Erythroblast (primary cell): ENCODE data around the gene TCF20.

Source experiments
- GATA1 ChIP-seq: IDR thresholded peaks from 2 replicates; pipeline ENCODE4 v1.6.1; 2011; ENCODE audit warnings: low read depth, mild to moderate bottlenecking, control low read depth, low read length, moderate library complexity
- POLR2A ChIP-seq: IDR thresholded peaks from 2 replicates; pipeline ENCODE4 v1.6.1; 2011; ENCODE audit warnings: mild to moderate bottlenecking, low read length

- no peak for TF ChIP-seq POLR2A
- no peak for TF ChIP-seq GATA1
These were observed 27.3 kb upstream of the TCF20 start for GRCh38 chr22:42297778-42298177.
